Myometrial cell (primary cell): Measurements from ENCODE around the gene QPCTL. TPM values are rescaled to one million over a fixed set of nuclear protein-coding genes. Genes with fewer than 3 reads are reported as not detected.

Experiments used
- total RNA-seq: library from RNA; depleted of rRNA; stranded (reverse); fragments of >200 nt; gene quantifications from 2 replicates; pipeline ENCODE4 v1.2.3, GENCODE V29; 2015

QPCTL gene
- total RNA-seq: 29.2 and 49.6 TPM in 2 replicates

DNA sequence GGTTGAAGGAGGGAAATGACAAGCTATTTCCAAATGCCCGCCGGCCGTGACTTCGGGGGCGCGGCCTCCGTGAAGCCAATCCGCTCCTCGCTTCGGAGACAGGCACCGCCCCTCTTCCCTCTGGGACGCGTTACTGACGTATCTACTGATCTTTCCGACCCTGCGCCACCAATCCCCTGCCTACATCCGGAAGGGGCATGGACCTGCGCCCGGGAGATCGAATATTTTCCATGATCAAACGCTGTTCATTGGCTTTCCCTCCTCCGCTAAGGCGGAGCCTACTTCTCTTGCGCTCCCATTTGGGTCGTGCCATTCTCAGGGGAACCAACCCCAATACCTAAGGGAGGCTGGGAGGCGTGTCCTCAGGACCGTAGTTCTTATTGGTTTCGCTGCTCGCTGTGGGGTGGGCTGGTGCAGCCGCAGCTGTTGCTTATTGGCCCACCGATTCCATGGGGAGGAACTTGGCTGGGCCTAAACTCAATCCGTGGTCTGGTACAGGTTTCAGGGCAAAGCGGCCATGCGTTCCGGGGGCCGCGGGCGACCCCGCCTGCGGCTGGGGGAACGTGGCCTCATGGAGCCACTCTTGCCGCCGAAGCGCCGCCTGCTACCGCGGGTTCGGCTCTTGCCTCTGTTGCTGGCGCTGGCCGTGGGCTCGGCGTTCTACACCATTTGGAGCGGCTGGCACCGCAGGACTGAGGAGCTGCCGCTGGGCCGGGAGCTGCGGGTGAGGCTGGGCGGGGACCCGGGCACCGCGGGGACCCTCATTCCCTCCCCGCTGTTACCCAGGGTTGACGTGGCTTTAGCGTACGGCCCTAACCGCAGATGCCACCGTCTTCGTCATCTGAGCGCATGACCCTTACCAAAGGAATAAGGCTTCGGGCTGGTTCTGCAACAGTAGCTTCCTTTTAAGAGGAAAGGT lies at the start of gene QPCTL:
QPCTL (plus strand) TSS at position 480 of the 919 bp plus-strand sequence; CDS start at position 518, 38 bp downstream.

GRCh38 chr19:45667620-45668341 lies 24.7 kb upstream of the QPCTL start, which contains the start of gene GIPR:
TSS of gene GIPR (plus strand) at chr19:45668221. CDS start at chr19:45669521, 1,300 bp downstream.

GRCh38 chr19:45691516-45692186 lies 815 bp upstream of the QPCTL start, which contains the start of gene SNRPD2:
TSS of gene SNRPD2 (minus strand) at chr19:45691953. CDS start at chr19:45691888, 65 bp downstream.

DNA sequence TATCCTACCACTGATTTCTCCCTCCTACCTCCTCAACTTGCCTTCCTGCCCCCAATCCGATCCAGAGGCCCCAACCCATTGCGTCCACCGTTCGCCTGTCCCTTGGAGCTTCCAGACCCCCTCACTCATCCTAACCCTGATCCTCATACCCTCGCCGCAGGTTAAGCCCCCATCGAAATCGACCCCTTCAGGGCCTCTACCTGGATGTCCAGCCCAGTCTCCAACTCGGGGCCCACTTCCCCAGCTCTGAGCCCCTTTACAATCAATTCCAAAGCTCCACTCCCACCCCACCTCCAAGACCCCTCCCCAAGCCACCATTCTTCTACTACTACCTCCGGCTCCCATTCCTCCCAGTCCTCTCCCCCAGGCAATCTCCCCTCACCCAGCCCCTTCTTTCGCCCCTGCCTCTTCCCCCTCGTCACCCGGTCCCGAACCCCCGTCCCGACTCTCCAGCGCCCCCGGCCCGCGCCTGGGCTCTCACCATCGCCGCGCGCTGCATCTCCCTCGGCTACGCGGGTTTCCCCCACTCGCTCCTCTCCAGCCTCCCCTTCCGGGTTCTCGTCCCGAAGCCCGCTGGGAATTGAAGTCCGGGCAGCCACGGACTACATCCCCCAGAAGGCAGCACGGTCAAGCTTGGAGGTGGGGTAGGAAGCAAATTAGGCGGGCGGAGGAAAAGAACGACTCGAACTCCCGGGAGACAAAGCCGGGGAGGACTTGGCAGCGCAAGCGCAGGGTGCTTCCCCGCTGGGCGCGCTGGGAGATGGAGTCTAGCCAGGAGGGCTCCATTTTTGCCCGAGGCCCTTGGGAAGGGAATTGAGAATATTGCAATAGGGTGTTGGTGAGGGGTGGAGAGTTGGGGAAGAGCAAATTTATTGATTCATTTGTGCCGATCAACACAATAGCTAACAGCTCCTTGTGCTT lies 38.2 kb downstream of the QPCTL start, which contains the start of gene FBXO46:
FBXO46 (minus strand) TSS at position 529 of the 921 bp plus-strand sequence. CDS start 17,401 bp downstream, outside the sequence.

DNA sequence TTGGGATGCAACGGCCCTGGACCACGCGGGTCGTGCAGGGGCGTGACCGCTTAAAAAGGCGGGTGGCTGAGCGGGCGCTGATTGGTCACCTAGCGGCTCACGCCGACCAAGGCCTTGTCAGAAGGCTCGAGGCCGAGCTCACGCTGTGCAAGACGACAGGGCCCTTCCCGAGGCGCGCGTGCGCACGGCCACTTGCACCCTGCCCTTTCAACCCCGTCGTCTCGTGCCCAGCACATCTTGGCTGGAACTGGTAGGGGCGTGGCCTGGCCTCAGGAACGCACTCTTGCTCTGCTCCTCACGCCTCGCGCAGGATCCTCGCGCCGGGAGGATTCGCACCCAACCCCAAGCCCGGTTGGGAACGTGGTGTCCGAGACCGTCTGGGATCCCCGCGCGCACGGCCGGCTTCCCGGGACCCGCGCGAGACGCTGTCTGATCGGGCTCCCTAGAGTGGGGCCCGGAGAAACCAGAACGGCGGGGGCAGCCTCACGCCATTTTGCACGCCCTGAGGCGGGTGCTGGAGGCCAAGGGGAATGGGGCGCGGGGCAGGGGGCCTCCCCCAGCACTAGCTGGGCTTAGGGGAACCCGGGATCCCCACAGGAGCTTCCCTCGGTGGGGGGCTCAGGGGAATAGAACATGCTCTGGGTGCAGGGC lies 40.8 kb downstream of the QPCTL start, which contains the start of gene MEIOSIN:
MEIOSIN (plus strand) TSS at position 280 of the 651 bp plus-strand sequence. CDS start 1,938 bp downstream, outside the sequence.

Other genes starting within 250 kb of the QPCTL start
- 3.7 and 4.4 TPM in 2 replicates for gene FOSB, start 224.7 kb upstream of the QPCTL start, total RNA-seq
- gene RTN2, start 195.6 kb upstream of the QPCTL start, total RNA-seq: 15.1 and 20.2 TPM in 2 replicates
- 0.58 and 5.1 TPM in 2 replicates for gene PPM1N, start 194.2 kb upstream of the QPCTL start, total RNA-seq
- gene VASP, start 185.2 kb upstream of the QPCTL start, total RNA-seq: 111 and 143 TPM in 2 replicates
- gene OPA3, start 107.9 kb upstream of the QPCTL start, total RNA-seq: 6.1 and 14.7 TPM in 2 replicates
- gene GPR4, start 90.5 kb upstream of the QPCTL start, total RNA-seq: 0.29 and 0.53 TPM in 2 replicates
- gene EML2, start 53.3 kb upstream of the QPCTL start, total RNA-seq: 43.2 and 45.6 TPM in 2 replicates
- 0.18 TPM in 1 of 2 replicates, not detected in the other for gene GIPR, start 24.4 kb upstream of the QPCTL start, total RNA-seq
- 306 and 318 TPM in 2 replicates for gene SNRPD2, start 713 bp upstream of the QPCTL start, total RNA-seq
- 8.7 and 8.9 TPM in 2 replicates for gene FBXO46, start 38.2 kb downstream of the QPCTL start, total RNA-seq
- not detected in 2 replicates for gene MEIOSIN, start 40.8 kb downstream of the QPCTL start, total RNA-seq
- 16.1 and 21.0 TPM in 2 replicates for gene SIX5, start 76.6 kb downstream of the QPCTL start, total RNA-seq
- 17.6 and 23.9 TPM in 2 replicates for gene DMPK, start 89.8 kb downstream of the QPCTL start, total RNA-seq
- gene DMWD, start 100.2 kb downstream of the QPCTL start, total RNA-seq: 30.8 and 31.1 TPM in 2 replicates
- gene RSPH6A, start 122.6 kb downstream of the QPCTL start, total RNA-seq: not detected in 2 replicates
- 33.5 and 40.6 TPM in 2 replicates for gene SYMPK, start 170.5 kb downstream of the QPCTL start, total RNA-seq
- not detected in 2 replicates for gene FOXA3, start 171.7 kb downstream of the QPCTL start, total RNA-seq
- 21.1 and 32.6 TPM in 2 replicates for gene IRF2BP1, start 193.5 kb downstream of the QPCTL start, total RNA-seq
- 0.53 and 3.5 TPM in 2 replicates for gene MYPOP, start 209.9 kb downstream of the QPCTL start, total RNA-seq
- not detected in 2 replicates for gene NANOS2, start 222.1 kb downstream of the QPCTL start, total RNA-seq